ENCODE results near the gene CSF1R.

- no peak for TF ChIP-seq CTCF (conservative IDR thresholded peaks at IDR 0.05; ENCODE audit: low read depth, low read length)
- TF ChIP-seq EZH2 (IDR thresholded peaks at IDR 0.05; ENCODE audit: borderline replicate concordance, low read depth, low read length, poor library complexity, severe bottlenecking): no peak
These were observed 37.2 kb upstream of the CSF1R start for GRCh38 chr5:150123542-150123941.
